Stimulated activated CD4-positive, alpha-beta T cell treated with anti-CD3 and anti-CD28 coated beads, Interleukin-1b, Interleukin-23, amount 100 ng/mL, for 48 hours (primary cell): ENCODE results near the gene MTX3.

Source experiments
- DNase-seq: peaks from one replicate; pipeline ENCODE4 v3.0.0-alpha.2; 2020

MTX3 gene

DNA sequence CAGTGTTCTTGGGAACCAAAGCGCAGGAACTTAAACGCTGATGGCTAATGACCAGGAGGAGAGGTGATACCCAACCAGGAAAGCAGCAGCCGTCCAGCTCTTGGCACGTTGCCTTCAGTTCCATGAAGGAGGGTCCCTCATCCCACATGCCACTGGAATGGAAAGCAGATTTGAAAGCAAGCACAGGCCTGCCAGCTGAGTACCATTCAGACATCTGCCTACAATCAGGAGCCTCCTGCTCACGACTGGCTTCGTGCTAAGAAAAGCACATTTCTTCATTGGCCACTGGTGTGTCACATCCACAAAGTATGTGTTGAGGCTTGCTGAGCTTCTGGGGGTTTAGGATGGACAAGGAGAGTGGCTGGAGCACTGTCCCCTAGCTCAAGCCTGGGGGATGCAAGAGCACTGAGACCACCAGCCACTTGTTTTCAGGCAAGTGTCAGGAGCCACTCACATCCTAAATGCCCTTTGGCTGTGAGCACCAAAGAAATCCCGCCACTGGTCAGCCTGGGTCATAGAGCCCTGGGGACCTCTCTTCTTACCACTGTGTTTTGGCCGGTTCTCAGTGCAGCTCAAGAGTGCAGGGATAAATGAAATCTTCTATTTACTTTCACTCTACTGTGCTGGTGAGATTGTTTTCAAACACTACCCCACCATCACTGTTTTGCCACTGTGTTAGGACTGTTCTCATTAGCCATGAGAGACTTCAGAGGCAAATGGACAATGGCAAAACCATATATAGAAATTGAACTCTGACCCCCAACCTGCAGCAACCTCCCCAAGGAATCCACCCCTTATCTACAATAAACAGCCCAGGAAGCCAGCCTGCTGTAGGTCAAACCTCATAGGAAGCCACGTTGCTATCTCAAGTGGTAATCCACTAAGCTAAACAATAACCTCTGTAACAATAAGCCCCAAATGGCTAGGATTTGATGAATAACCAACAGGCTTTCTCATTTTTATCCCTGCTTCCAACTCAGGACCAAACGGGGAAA, 58.3 kb downstream of the MTX3 start:
- DNase-seq, result no peak

- DNase-seq, result no peak
Measured at GRCh38 chr5:79931866-79932265, 59.2 kb downstream of the MTX3 start.

GRCh38 chr5:79931409-79931808, 59.7 kb downstream of the MTX3 start:
- no peak for DNase-seq

DNA sequence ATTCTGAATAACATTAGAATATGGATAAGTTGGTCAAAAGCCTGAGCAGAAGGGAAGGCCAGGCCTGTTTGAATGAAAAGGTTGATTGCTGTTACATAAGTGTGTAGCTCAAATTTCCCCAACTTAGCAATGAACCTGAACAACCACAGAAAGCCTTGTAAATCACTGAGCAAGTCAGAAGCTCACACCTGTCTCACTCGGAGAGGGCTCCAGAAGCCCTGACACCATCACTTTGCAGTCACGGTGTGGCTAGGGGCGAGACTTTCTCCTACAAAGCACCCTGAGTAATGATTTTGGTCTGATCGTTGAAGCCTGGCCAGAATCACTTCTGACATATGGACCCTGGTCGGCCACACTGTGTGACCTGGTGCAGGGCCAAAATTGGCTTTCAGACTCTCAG, 62.0 kb downstream of the MTX3 start:
- no peak for DNase-seq
